Activated B cell treated with CpG ODN at 0.5 μM for 24 hours (primary cell): Measurements from ENCODE around the gene DNM1L. TPM values are rescaled to one million over a fixed set of nuclear protein-coding genes. Genes with fewer than 3 reads are reported as not detected.

Experiments
- ATAC-seq: fragments of 200-7000 bp; cut with Tn5 transposase; one replicate; pipeline ENCODE4 v1.10.0; 2021; ENCODE audit warnings: low read depth, mild to moderate bottlenecking, moderate library complexity
- CTCF ChIA-PET: fragments of 350-600 bp; sonication (Branson Sonifier 250); formaldehyde crosslinking; loops from one replicate; lab custom pipeline; 2021; ENCODE audit warnings: antibody characterized with exemption; lab: Charles Lee
- POLR2A ChIA-PET: fragments of 350-600 bp; sonication (Branson Sonifier 250); formaldehyde crosslinking; loops from one replicate; lab custom pipeline; 2021; ENCODE audit warnings: antibody characterized with exemption; lab: Charles Lee
- DNase-seq: peaks from one replicate; pipeline ENCODE4 v3.0.0; 2022
- H3K27ac Mint-ChIP-seq: one replicate; pipeline ENCODE4 v1.8.0; 2020; ENCODE audit warnings: mixed read lengths
- H3K27me3 Mint-ChIP-seq: one replicate; pipeline ENCODE4 v1.8.0; 2021; ENCODE audit warnings: mixed read lengths
- H3K36me3 Mint-ChIP-seq: one replicate; pipeline ENCODE4 v1.8.0; 2021; ENCODE audit warnings: low read depth, mixed read lengths
- H3K4me1 Mint-ChIP-seq: one replicate; pipeline ENCODE4 v1.8.0; 2021; ENCODE audit warnings: mixed read lengths
- H3K4me3 Mint-ChIP-seq: one replicate; pipeline ENCODE4 v1.8.0; 2020; ENCODE audit warnings: mild to moderate bottlenecking, mixed read lengths
- H3K9me3 Mint-ChIP-seq: one replicate; pipeline ENCODE4 v1.8.0; 2020; ENCODE audit warnings: mixed read lengths
- intact Hi-C: fragments of 100-400 bp; cut with micrococcal nuclease; formaldehyde crosslinking; loops from one replicate; pipeline ENCODE4 v1.15.1; 2024
- total RNA-seq: library from RNA; stranded (reverse); gene quantifications from 2 replicates; pipeline ENCODE4 v1.2.3, GENCODE V29; 2022
- TF ChIP-seq, protein P1 (sequence below): fragments of 200-600 bp; IDR thresholded peaks from one replicate; pipeline ENCODE4 v1.8.0; 2022; ENCODE audit warnings: antibody characterized with exemption, mild to moderate bottlenecking

DNM1L gene
- total RNA-seq, 1 donor from 2014 or later: 83.1 TPM

DNA sequence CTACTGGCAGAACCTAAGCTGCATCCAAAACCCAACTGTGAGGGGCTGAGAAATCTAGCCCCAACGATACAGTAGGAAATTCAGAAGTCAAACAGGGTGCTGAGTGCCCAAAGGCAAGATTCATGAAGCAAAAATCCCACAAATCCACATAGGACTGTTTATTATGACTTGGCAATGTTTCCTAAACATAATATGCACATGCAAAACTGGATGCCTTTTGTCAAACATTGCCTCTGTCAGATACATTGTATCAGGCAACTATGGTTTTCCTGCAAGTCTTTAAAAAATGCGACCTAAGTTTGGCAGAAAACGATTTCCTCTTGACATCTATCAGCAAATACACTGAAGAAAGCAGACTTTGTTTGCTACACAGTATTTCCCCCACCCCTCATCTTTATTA is 103.9 kb downstream of the DNM1L start:
- Mint-ChIP-seq H3K4me3 (no peak overlapping the region), H3K36me3 (no peaks in the 10 kb centered on the region), H3K9me3 (no peaks in the 10 kb centered on the region), H3K27ac (no peak overlapping the region), H3K4me1 (no peaks in the 10 kb centered on the region), H3K27me3 (peaks cover 6% of the 10 kb centered on the region)
- ChIA-PET POLR2A (no interaction called here), CTCF (no interaction called here)
- DNase-seq (no peak), ATAC-seq (no peak)
- intact Hi-C loops: no loop called here
- TF ChIP-seq, protein P1, sequence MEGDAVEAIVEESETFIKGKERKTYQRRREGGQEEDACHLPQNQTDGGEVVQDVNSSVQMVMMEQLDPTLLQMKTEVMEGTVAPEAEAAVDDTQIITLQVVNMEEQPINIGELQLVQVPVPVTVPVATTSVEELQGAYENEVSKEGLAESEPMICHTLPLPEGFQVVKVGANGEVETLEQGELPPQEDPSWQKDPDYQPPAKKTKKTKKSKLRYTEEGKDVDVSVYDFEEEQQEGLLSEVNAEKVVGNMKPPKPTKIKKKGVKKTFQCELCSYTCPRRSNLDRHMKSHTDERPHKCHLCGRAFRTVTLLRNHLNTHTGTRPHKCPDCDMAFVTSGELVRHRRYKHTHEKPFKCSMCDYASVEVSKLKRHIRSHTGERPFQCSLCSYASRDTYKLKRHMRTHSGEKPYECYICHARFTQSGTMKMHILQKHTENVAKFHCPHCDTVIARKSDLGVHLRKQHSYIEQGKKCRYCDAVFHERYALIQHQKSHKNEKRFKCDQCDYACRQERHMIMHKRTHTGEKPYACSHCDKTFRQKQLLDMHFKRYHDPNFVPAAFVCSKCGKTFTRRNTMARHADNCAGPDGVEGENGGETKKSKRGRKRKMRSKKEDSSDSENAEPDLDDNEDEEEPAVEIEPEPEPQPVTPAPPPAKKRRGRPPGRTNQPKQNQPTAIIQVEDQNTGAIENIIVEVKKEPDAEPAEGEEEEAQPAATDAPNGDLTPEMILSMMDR: no peak

GRCh38 chr12:32785557-32785956 is 106.5 kb downstream of the DNM1L start:
- Mint-ChIP-seq H3K9me3 (no peaks in the 10 kb centered on the region), H3K27me3 (peaks cover 5% of the 10 kb centered on the region), H3K27ac (no peak overlapping the region), H3K4me3 (no peak overlapping the region), H3K4me1 (no peaks in the 10 kb centered on the region), H3K36me3 (no peaks in the 10 kb centered on the region)
- ATAC-seq (no peak), DNase-seq (no peak)
- TF ChIP-seq, protein P1: no peak
- intact Hi-C loops: no loop called here
- CTCF ChIA-PET: no interaction called here
- POLR2A ChIA-PET: no interaction called here

DNA sequence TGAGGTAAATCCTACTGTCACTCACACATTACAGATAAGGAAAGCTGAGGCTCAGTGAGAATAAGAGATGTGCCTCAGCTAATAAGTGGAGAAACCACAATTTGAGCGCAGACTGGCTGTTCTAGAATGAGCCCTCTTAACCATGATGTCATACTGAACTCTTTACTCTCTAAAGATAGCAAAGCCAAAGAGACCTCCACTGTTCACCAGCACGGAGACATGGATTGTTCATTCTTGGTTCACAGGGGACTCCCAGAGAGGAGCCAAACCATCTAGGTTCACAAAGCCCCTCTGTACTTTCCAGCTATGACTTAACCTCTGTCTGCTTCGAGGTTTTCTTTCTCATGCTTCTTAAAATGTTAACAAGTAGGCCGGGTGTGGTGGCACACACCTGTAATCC is 109.3 kb downstream of the DNM1L start:
- H3K4me3 Mint-ChIP-seq: no peak overlapping the region

DNA sequence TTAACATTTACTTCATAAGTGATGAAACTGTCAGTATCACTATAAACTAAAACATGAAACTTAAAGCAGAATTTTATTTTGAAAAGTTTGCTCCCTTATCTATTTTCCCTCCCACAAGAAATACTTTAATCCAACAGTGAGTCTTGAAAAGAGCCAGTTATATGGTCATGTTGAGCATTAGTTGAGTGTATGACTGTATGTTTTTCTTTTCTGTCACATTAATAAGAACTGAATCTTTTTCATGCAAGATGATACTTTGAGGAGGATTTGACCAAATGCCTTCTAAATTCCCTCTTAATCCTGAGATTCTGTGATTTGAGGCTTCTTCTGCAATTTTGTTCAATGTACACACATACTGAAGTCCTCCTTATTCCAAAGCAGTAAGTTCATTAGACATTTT is 110.3 kb downstream of the DNM1L start:
- DNase-seq (no peak), ATAC-seq (no peak)
- intact Hi-C loops: no loop called here
- TF ChIP-seq, protein P1: no peak
- CTCF ChIA-PET: no interaction called here
- H3K27ac Mint-ChIP-seq: no peak overlapping the region
- H3K4me1 Mint-ChIP-seq: no peaks in the 10 kb centered on the region
- POLR2A ChIA-PET: no interaction called here
- H3K36me3 Mint-ChIP-seq: no peaks in the 10 kb centered on the region
- H3K4me3 Mint-ChIP-seq: no peak overlapping the region
- no peaks in the 10 kb centered on the region for H3K9me3 Mint-ChIP-seq
- peaks cover 2% of the 10 kb centered on the region for H3K27me3 Mint-ChIP-seq

More for the DNA sequence above, 109.3 kb downstream of the DNM1L start:
- DNase-seq (no peak), ATAC-seq (no peak)
- no peaks in the 10 kb centered on the region for H3K9me3 Mint-ChIP-seq
- no peaks in the 10 kb centered on the region for H3K36me3 Mint-ChIP-seq
- POLR2A ChIA-PET: no interaction called here
- CTCF ChIA-PET: interaction anchor here (0.7 kb wide), 1 partner anchor 8 kb away, joined by 3 read pairs; no protein-coding TSS in a partner anchor
- TF ChIP-seq, protein P1: no peak
- H3K27me3 Mint-ChIP-seq: peaks cover 4% of the 10 kb centered on the region
- no peaks in the 10 kb centered on the region for H3K4me1 Mint-ChIP-seq
- intact Hi-C loops: no loop called here
- no peak overlapping the region for H3K27ac Mint-ChIP-seq

- Mint-ChIP-seq H3K27ac (no peak overlapping the region), H3K4me3 (no peak overlapping the region), H3K9me3 (no peaks in the 10 kb centered on the region), H3K27me3 (peaks cover 2% of the 10 kb centered on the region), H3K4me1 (no peaks in the 10 kb centered on the region), H3K36me3 (no peaks in the 10 kb centered on the region)
- no peak for DNase-seq
- POLR2A ChIA-PET: no interaction called here
- TF ChIP-seq, protein P1: no peak
- no peak for ATAC-seq
- CTCF ChIA-PET: no interaction called here
- intact Hi-C loops: no loop called here
These were observed 110.8 kb downstream of the DNM1L start for GRCh38 chr12:32789916-32790315.
